Kidney glomerular epithelial cell (primary cell): ENCODE results near the gene NLGN4Y.

Experiments used
- DNase-seq: peaks from one replicate; lab custom pipeline; 2025; lab: John Stamatoyannopoulos, UW

NLGN4Y gene

GRCh38 chrY:14524272-14525231 lies at the start of gene NLGN4Y:
Gene NLGN4Y (plus strand): TSS chrY:14524529. CDS start chrY:14622120, 97,591 bp downstream.
- DNase-seq: no peak

GRCh38 chrY:14485935-14486334 lies 38.4 kb upstream of the NLGN4Y start:
- DNase-seq: no peak

GRCh38 chrY:14490226-14490625 lies 34.1 kb upstream of the NLGN4Y start:
- DNase-seq: no peak

GRCh38 chrY:14498071-14498470 lies 26.3 kb upstream of the NLGN4Y start:
- DNase-seq: no peak

- DNase-seq: no peak
Observed at GRCh38 chrY:14504592-14504991, 19.7 kb upstream of the NLGN4Y start.

GRCh38 chrY:14522379-14522950 lies 1.9 kb upstream of the NLGN4Y start:
- DNase-seq: no peak

GRCh38 chrY:14523491-14524271 lies 648 bp upstream of the NLGN4Y start:
- DNase-seq: no peak

- DNase-seq: no peak
Observed at GRCh38 chrY:14525315-14525714, 986 bp downstream of the NLGN4Y start.

- no peak for DNase-seq
Observed at GRCh38 chrY:14528361-14528760, 4.0 kb downstream of the NLGN4Y start.

GRCh38 chrY:14536703-14537102 lies 12.4 kb downstream of the NLGN4Y start:
- DNase-seq: no peak

- no peak for DNase-seq
Observed at GRCh38 chrY:14543506-14543905, 19.2 kb downstream of the NLGN4Y start.

GRCh38 chrY:14581294-14581693 lies 57.0 kb downstream of the NLGN4Y start:
- no peak for DNase-seq

GRCh38 chrY:14586725-14587124 lies 62.4 kb downstream of the NLGN4Y start:
- peak; percentile 2 for DNase-seq

- no peak for DNase-seq
Observed at GRCh38 chrY:14601372-14601771, 77.0 kb downstream of the NLGN4Y start.

GRCh38 chrY:14617625-14618024 lies 93.3 kb downstream of the NLGN4Y start:
- DNase-seq: no peak

- no peak for DNase-seq
Observed at GRCh38 chrY:14618513-14618912, 94.2 kb downstream of the NLGN4Y start.

- DNase-seq: no peak
Observed at GRCh38 chrY:14628208-14628607, 103.9 kb downstream of the NLGN4Y start.

GRCh38 chrY:14631676-14632075 lies 107.3 kb downstream of the NLGN4Y start:
- no peak for DNase-seq

GRCh38 chrY:14633718-14634117 lies 109.4 kb downstream of the NLGN4Y start:
- DNase-seq: no peak

GRCh38 chrY:14634954-14635353 lies 110.6 kb downstream of the NLGN4Y start:
- no peak for DNase-seq

- DNase-seq: peak; percentile 2
Observed at GRCh38 chrY:14637551-14637950, 113.2 kb downstream of the NLGN4Y start.

- DNase-seq: no peak
Observed at GRCh38 chrY:14641853-14642252, 117.5 kb downstream of the NLGN4Y start.
